Measurements from ENCODE around the gene CMAS. TPM values are rescaled to one million over a fixed set of nuclear protein-coding genes. Genes with fewer than 3 reads are reported as not detected.
A peak's percentile ranks its signal among the peaks of the same experiment; 100 is the strongest.
"Not testable (repeated sequence)": the region's sequence is repeated elsewhere in the genome, so short reads cannot be mapped to it uniquely, and the experiment has no call there.

Gene CMAS
- total RNA-seq, 2 donors from 2014 or later, result 50.2 to 87.3 TPM

GRCh38 chr12:22089486-22089885, 43.5 kb downstream of the CMAS start:
- H3K4me3 Mint-ChIP-seq, result no peak overlapping the region
- H3K4me1 Mint-ChIP-seq, result no peaks in the 10 kb centered on the region

GRCh38 chr12:22099062-22099461, 53.0 kb downstream of the CMAS start:
- H3K9ac ChIP-seq (ENCODE audit: extremely low read depth, low read length, poor library complexity, severe bottlenecking); H3K36me3 Mint-ChIP-seq (ENCODE audit: low read depth); H3K27ac ChIP-seq (ENCODE audit: low read depth, low read length); H3K36me3 ChIP-seq (ENCODE audit: control insufficient read depth, insufficient read depth, low read length); H3K27me3 ChIP-seq (ENCODE audit: control insufficient read depth, insufficient read depth, low read length, poor library complexity, severe bottlenecking); H3K9me3 Mint-ChIP-seq; H3K4me1 ChIP-seq (ENCODE audit: control insufficient read depth, insufficient read depth, low read length); H3K4me3 Mint-ChIP-seq; DNase-seq; H3K4me1 Mint-ChIP-seq; H3K4me3 ChIP-seq (ENCODE audit: low read length); H3K27ac Mint-ChIP-seq: not testable (repeated sequence)
- 98 to 100% methylated on average over 1 to 2 of the region's 2 CpGs for WGBS, 2 experiments (ENCODE audit: insufficient coverage in 1 of 2, insufficient read length in 1 of 2)
- peaks cover 13% of the 10 kb centered on the region for H3K9me3 ChIP-seq (ENCODE audit: control insufficient read depth, low read length)
- peaks cover 20% of the 10 kb centered on the region for H3K27me3 Mint-ChIP-seq (ENCODE audit: insufficient read depth)

More at GRCh38 chr12:22089486-22089885, 43.5 kb downstream of the CMAS start:
- H3K4me1 ChIP-seq (ENCODE audit: control insufficient read depth, insufficient read depth, low read length), result no peaks in the 10 kb centered on the region
- no peaks in the 10 kb centered on the region for H3K36me3 Mint-ChIP-seq (ENCODE audit: low read depth)
- WGBS, 2 experiments (ENCODE audit: insufficient coverage in 1 of 2, insufficient read length in 1 of 2), result 96 to 100% methylated on average over 1 to 2 of the region's 2 CpGs
- no peak for DNase-seq
- no peaks in the 10 kb centered on the region for H3K36me3 ChIP-seq (ENCODE audit: control insufficient read depth, insufficient read depth, low read length)
- no peak overlapping the region for H3K4me3 ChIP-seq (ENCODE audit: low read length)
- H3K27me3 Mint-ChIP-seq (ENCODE audit: insufficient read depth), result no peaks in the 10 kb centered on the region
- no peak for TF ChIP-seq CTCF (conservative IDR thresholded peaks at IDR 0.05)
- no peaks in the 10 kb centered on the region for H3K9me3 ChIP-seq (ENCODE audit: control insufficient read depth, low read length)
- H3K9me3 Mint-ChIP-seq, result no peaks in the 10 kb centered on the region
- no peak overlapping the region for H3K27ac Mint-ChIP-seq
- no peaks in the 10 kb centered on the region for H3K27me3 ChIP-seq (ENCODE audit: control insufficient read depth, insufficient read depth, low read length, poor library complexity, severe bottlenecking)
- no peak overlapping the region for H3K9ac ChIP-seq (ENCODE audit: extremely low read depth, low read length, poor library complexity, severe bottlenecking)
- H3K27ac ChIP-seq (ENCODE audit: low read depth, low read length), result no peak overlapping the region

GRCh38 chr12:22100958-22101748, 55.1 kb downstream of the CMAS start:
- H3K27me3 ChIP-seq (ENCODE audit: control insufficient read depth, insufficient read depth, low read length, poor library complexity, severe bottlenecking), result no peaks in the 10 kb centered on the region
- H3K27ac ChIP-seq (ENCODE audit: low read depth, low read length), result no peak overlapping the region
- no peak overlapping the region for H3K4me3 Mint-ChIP-seq
- peaks cover 7% of the 10 kb centered on the region for H3K4me1 Mint-ChIP-seq
- no peaks in the 10 kb centered on the region for H3K36me3 ChIP-seq (ENCODE audit: control insufficient read depth, insufficient read depth, low read length)
- no peaks in the 10 kb centered on the region for H3K9me3 Mint-ChIP-seq
- H3K9me3 ChIP-seq (ENCODE audit: control insufficient read depth, low read length), result peaks cover 13% of the 10 kb centered on the region
- WGBS, 2 experiments (ENCODE audit: insufficient coverage in 1 of 2, insufficient read length in 1 of 2), result 67 to 93% methylated on average over 4 to 6 of the region's 6 CpGs
- H3K4me1 ChIP-seq (ENCODE audit: control insufficient read depth, insufficient read depth, low read length), result no peaks in the 10 kb centered on the region
- H3K9ac ChIP-seq (ENCODE audit: extremely low read depth, low read length, poor library complexity, severe bottlenecking), result no peak overlapping the region
- DNase-seq, result peak; percentile 89
- no peak overlapping the region for H3K4me3 ChIP-seq (ENCODE audit: low read length)
- H3K36me3 Mint-ChIP-seq (ENCODE audit: low read depth), result no peaks in the 10 kb centered on the region
- no peak overlapping the region for H3K27ac Mint-ChIP-seq
- TF ChIP-seq CTCF (conservative IDR thresholded peaks at IDR 0.05), result peak; percentile 96
- H3K27me3 Mint-ChIP-seq (ENCODE audit: insufficient read depth), result peaks cover 24% of the 10 kb centered on the region
